Measurements from ENCODE around the gene AIPL1.
"Not testable (repeated sequence)": the region's sequence is repeated elsewhere in the genome, so short reads cannot be mapped to it uniquely, and the experiment has no call there.

Gene AIPL1, protein sequence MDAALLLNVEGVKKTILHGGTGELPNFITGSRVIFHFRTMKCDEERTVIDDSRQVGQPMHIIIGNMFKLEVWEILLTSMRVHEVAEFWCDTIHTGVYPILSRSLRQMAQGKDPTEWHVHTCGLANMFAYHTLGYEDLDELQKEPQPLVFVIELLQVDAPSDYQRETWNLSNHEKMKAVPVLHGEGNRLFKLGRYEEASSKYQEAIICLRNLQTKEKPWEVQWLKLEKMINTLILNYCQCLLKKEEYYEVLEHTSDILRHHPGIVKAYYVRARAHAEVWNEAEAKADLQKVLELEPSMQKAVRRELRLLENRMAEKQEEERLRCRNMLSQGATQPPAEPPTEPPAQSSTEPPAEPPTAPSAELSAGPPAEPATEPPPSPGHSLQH

DNA sequence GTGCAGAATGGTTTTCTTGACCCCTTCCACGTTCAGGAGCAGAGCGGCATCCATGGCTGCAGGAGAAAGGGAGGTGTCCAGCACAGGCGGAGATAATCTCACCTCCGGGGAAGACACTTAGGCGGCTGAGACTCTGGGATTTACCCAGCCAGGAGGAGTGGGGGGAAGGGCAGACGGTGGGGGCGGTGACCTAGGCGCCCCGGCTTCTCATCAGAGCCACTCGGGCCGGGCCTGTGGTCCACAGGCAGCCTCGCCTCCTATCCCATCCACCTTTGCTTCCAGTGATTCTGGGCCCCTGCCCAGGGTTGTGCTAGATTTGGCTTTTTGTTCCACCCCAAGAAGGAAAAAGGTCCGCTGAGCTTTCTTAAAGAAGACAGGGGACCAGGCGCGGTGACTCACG lies at the start of gene AIPL1:
Gene AIPL1, minus strand, starts transcription at position 71 of the 400 bp plus-strand sequence. Its CDS starts 17 bp downstream, at position 54.
- no peak for DNase-seq (ENCODE audit: low read depth)

DNA sequence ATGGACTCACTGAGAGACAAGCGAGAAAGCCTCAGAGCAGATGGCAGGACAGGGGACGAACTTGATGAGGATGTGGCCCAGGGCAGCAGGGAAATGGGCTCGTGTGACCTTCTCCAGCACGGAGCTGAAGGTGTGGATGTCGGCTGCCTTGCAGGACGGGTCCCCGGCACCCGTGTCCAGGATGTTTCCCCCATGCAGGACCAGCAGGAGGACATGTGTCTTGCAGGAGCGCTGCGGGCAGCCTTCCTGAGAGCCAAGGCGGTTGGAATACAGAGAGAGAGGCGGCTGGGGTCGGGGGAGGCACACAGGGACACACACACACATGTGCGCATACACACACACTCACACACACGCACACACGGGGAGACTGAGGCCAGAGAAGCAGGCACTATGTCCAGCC lies 48.6 kb upstream of the AIPL1 start:
- no peak for DNase-seq (ENCODE audit: low read depth)

DNA sequence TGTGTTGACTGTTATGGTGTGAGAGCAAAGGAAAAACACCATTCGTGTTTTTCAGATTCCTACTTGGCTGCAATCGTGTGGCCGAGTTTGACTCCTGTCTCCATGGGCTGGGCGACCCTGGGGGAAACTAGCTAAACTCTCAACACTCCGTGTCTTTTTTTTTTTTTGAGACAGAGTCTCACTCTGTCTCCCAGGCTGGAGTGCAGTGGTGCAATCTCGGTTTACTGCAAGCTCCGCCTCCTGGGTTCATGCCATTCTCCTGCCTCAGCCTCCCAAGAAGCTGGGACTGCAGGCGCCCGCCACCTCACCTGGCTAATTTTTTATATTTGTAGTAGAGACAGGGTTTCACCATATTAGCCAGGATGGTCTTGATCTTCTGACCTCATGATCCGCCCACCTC lies 47.9 kb upstream of the AIPL1 start:
- not testable (repeated sequence) for DNase-seq (ENCODE audit: low read depth)

DNA sequence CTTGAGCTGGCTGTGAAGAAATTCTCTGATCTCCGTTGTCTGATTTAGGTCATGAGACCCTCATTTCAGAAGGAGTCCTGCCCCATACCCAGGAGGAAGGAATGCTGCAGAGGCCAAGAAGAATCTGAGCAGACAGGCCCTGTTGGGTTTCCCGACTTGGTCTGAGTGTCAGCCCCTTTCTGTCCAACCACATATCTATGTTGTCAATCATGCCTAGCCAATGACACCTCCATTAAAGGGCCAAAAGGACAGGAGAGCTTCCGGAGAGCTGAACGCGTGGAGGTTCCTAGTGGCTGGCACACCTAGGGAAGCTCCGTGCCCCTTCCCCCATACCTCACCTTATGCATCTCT lies 47.2 kb upstream of the AIPL1 start:
- no peak for DNase-seq (ENCODE audit: low read depth)

DNA sequence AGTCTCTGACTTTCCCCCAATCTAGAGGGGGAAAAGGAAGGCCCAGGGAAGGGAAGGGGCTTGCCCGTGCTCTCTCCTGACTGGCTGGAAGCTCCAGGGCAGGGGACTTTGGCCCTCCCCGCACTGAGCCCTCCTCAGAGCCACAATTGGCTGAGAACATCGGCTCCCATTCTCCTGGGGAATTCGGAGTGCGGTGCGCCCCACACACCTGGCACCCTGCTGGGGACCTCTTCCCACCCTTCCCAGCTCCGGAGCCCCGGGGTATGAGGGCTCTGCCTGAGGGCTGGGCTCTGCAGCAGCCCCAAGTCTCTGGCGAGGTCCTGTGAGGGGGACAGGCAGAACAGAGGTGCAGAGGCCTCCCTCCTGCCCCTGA lies 45.4 kb upstream of the AIPL1 start:
- DNase-seq (ENCODE audit: low read depth): no peak

- no peak for DNase-seq (ENCODE audit: low read depth)
Observed at GRCh38 chr17:6479622-6480302, 44.8 kb upstream of the AIPL1 start.

DNA sequence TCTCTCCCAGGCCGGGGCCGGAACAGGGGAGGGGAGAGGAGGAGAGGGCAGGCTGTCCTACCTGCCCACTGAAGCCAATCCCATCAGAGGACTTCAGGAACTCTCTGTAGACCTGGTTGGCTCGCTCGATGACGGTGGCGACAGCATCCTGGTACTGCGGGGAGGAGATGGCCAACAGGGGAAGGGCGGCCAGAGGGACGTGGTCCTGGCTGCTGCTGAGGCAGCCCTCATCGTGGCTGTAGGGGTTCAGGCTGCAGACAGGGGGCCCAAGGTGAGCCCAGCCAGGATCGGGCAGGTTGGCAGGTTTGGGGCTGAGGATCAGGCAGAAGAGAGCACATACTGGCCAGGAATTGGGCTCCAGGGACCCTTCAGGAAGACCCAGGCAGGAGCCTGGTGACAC lies 43.6 kb upstream of the AIPL1 start:
- DNase-seq (ENCODE audit: low read depth): no peak

GRCh38 chr17:6477831-6478383 lies 43.0 kb upstream of the AIPL1 start:
- no peak for DNase-seq (ENCODE audit: low read depth)

- no peak for DNase-seq (ENCODE audit: low read depth)
Observed at GRCh38 chr17:6476810-6477179, 41.9 kb upstream of the AIPL1 start.

DNA sequence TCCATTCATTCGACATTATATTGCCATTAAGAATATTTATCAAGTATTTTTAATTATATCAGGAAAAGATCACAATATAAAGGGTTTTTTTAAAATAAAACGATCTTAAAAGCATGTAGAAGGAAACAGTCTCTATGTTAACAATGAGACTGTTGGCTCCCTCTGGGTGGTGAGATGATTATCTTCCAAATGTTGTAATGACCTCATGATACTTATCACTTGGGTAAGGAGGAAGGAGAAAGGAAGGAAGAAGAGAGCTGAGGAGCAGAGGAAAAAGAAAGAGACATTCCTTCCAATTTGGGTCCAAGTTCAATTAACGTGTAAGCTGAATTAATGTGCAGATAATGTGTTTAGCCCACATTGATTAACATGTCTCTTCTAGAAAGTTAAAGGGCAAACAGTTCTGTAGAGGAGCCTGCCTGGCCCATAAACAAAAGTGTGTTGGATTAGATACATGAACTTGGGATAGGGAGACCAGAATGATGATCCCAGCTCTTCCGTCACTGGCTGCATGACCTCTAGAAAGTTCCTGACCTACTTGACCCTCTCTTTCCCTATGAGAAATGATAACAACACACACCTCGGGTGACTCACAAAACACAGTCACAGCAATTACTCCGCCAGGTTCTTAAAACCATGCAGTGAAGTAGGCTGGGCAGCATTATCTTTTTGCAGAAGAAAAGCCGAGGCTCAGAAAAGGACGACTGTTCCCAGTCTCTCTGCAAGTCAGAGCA lies 41.3 kb upstream of the AIPL1 start:
- no peak for DNase-seq (ENCODE audit: low read depth)

- no peak for DNase-seq (ENCODE audit: low read depth)
Observed at GRCh38 chr17:6475411-6475810, 40.5 kb upstream of the AIPL1 start.

GRCh38 chr17:6474906-6475305 lies 40.0 kb upstream of the AIPL1 start:
- DNase-seq (ENCODE audit: low read depth): no peak

- DNase-seq (ENCODE audit: low read depth): no peak
Observed at GRCh38 chr17:6474376-6474775, 39.5 kb upstream of the AIPL1 start.

- DNase-seq (ENCODE audit: low read depth): peak; percentile 55
Observed at GRCh38 chr17:6473128-6473767, 38.3 kb upstream of the AIPL1 start.

DNA sequence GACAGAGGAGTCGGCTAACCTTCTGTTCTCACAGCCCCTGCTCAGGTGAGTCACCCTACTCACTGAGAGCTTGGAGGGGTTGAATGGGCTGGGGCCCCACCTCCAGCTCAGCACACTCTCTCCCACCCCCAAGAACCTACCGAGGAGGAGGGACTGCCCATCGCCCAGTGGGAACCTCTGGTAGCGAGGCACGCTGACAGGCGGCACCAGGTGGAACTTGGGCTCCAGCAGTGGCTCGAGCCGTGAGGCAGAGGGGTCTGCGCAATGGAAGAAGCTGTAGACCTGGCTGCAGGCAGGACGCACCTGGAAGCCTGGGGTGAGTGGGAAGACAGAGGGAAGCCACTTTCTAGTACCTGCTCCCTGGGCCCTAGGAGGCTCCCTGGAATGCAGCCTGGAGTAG lies 37.6 kb upstream of the AIPL1 start:
- DNase-seq (ENCODE audit: low read depth): no peak

DNA sequence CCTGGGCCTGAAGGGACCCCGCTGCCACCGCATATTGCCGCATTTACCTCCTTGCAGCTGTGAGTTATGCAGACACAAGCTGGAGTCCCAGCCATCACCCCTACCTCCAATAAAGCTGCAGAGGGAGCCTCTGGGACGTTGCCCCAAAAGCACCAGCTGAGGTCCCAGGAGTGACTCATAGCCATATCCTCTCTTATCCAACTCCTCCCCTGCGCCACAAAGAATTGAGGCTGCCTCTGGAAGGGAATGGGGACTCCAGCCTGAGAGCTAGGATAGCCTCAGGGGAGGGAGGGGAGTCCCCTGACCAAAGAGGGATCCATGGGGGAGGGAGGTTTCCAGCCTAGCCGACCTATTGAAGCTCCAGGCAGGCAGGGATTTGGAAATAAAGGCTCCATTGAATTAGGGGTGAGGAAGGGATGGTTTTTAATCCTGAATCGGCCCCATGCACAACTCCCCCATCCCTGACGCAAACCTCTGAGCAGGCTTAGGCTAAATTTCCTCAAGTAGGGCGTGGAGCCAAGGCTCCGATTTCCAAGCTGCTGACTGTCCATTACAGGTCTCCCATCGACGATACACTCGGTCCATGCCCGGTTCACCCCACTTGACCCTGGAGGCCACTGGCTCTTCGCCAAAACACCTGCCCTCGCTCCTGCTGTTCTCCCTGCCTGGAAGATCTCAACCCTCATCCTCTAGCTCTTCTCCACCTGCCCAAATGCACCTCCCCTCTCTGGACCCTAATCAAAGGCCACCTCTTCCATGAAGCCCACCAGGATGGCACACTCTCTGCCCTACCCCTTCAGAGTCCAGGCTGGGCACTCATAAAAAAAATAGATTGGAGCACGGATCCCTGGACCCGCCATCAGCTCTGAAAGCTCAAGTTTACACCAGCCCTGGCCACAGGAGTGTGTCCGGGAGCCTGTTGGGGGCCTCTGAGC lies 36.9 kb upstream of the AIPL1 start:
- peak; percentile 13 for DNase-seq (ENCODE audit: low read depth)

DNA sequence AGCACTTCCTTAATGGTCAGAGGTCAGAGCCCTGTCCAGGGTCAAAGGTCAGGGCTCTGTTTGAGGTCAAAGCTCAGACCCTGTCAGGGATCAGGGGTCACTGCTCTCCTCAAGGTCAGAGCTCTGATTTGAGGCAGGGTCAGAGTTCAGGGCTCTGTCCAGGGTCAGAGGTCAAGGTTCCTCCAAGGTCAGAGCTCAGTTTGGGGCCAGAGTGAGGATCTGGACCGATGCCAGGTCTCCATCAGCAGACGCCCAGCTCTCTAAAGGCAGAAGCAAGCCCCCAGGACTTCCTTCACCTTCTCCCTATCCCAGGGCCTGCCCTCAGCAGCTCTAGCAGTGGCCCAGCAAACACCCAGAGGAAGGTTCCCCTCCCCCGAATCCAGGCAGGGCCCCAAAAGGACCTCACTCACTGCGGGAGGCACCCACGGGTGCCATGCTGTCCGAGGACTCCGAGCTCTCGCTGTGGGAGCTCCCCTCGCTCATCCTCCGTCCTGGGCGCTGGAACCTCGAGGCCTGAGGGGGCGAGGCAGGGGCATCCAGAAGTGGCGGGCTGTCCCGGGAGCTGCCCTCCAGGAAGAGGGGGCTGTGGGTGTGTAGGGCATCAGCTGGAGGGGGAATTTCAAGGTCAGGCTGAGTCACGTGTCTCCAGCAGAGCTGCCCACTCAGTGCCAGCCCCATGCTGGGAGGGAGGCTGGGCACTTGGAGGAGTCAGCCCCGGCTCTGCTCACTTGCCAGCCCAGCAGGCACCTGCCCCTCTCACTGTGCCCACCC lies 36.0 kb upstream of the AIPL1 start:
- no peak for DNase-seq (ENCODE audit: low read depth)

DNA sequence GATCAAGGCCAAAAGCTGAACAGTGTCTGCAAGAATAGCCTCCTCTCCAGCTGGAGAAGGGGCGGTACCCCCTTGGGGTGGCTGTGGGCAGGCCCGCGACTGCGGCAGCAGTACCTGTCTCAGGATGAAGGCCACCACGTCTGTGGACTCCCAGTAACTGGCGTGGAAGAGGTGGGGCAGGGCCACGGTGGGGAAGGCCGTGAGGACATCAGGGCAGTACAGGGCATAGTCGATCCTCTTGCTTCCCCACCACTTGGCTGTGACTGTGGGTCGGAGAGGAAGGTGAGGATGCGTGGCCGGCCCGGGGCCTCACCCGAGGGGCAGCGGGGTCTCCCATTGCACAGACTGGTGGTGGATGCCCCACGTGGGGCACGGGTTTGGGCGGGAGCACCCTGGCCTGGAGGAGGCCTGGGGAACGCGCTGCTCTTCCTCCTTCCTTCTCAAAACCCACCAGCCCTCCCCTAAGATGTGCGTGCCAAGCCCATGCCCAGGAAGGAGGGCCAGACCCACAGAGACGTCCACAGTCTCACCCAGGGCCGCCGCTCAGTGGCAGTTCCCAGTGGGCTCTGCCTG lies 35.3 kb upstream of the AIPL1 start:
- DNase-seq (ENCODE audit: low read depth): no peak

DNA sequence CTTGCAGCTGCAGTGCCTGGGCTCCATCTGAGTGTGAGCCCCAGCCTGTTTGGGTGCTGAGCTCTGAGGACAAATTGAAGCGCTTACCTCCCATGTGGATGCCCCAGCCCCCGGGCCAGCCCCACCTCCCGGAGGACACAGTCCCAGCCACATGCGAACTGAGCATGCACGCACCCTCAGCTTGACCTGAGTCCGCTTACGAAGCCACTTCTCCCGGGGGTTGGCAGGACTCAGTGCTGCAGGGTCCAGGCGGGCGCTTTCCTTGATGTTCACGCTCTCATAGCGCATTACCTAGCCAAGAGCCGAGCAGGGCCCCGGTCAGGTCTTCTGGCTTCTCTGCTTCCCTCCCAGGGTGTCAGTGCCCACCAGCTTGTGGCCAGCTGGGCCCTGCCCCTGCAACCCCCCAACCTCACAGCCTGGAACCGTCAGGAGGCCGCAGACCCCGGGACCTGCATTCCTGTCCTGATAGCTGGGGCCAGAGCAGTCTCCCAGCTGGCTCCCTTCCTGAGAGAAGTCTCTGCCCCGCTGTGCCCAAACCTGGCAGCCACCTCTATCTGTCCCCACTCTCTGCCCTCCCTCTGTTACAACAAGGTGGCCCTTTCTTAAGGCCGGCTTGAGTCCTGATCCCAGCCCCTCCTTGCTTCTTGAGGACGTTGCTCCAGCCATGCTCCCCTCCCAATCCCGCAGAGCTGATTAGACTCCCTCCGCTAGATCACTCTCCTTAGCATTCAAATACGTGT lies 33.3 kb upstream of the AIPL1 start:
- DNase-seq (ENCODE audit: low read depth): no peak

Measured in fibroblast of gingiva (primary cell).